ENCODE measurements around the gene LTBP2. TPM values are rescaled to one million over a fixed set of nuclear protein-coding genes. Genes with fewer than 3 reads are reported as not detected.

Gene LTBP2
- total RNA-seq, 1 experiment from 2014 or later: 5.2 TPM

DNA sequence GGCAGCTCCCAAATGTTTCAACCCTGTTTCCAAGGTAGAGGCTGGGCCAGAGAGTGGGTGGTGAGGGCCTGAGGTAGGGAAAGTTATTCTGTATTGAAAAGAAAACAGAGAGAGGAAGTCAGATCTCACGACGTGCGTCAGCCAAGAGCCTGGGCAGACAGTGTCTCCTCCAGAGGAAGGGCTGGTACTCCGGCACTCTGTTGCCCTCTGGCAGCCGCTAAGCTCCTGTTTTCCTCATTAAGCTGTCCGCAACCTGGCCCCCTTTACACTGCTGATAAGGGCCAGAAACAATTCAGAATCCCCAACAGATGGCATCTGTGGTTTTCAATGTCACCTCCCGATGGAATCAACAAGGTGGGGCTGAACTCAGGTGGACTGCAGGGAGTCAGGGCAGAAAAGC is 26.0 kb upstream of the LTBP2 start:
- DNase-seq (ENCODE audit: low read depth): no peak

DNA sequence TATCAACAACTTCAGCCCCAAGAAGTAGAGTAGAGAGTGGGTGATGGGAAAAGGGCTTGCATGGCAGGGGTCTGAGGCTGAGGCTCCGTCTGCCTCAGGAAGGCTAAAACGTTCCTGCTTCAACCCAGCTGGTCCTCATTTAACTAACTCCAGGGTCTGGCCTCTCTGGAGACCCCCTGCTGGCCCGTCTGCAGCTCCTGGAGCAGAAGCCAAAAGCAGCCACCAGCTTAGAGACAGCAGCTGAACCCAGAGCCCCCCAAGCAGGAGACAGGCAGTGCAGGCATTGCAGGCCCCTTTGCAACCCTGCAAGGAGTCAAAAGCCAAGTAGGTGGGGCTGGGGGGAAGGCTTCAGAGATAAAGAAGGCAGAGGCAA is 25.1 kb upstream of the LTBP2 start:
- no peak for DNase-seq (ENCODE audit: low read depth)

DNA sequence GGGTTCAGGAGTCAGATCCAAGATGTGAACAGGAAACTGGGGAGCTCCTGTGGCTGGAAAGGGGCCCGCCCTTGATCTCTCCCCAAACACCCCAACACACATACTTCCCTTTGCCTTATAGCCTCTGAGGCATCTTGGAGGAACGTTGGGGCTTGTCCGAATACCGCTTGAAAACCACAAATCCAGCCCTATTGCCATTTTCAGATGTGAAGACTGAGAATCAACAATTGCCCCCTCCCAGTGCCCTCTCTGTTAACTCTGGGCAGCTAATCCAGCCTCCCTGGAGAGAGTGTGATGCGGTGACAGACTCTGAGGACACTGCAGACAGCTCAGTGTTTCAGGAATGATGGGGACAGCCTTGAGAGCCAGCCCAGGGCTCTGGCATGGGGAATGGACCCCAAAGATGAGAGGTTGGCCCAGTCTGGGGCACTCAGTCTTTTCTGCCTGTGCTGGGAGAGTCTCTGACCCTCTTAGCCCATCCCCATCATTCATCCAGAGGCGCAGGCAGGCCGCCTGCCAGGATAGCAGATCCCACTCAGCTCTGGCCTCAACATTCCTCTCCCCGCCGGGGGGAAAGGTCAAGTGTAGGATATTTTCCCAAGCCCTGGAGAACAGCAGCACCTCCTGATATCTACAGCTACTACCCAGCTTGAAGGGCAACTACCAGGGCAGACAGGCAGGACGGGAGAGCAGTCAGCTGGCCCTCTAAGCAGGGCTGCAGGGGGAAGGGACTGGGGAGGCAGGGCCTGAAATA is 24.6 kb upstream of the LTBP2 start:
- peak; percentile 32 for DNase-seq (ENCODE audit: low read depth)

DNA sequence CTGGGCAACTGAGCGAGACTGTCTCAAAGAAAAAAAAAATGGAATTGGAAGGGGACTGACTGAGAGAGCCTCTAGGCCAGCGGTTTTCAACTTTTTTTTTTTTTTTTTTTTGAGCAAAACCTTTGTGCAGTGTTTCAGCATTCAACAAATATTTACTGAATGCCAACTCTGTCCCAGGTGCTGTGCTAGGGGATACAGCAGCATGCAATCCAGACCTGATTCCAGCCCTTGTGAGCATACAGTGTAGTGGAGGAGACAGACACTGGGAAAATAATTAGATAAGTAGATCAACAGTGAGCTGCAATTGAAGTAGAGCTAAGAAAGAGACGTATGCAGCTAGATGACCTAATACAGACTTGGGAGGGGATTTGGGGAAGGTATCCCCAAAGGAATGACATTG is 23.8 kb upstream of the LTBP2 start:
- no peak for DNase-seq (ENCODE audit: low read depth)

DNA sequence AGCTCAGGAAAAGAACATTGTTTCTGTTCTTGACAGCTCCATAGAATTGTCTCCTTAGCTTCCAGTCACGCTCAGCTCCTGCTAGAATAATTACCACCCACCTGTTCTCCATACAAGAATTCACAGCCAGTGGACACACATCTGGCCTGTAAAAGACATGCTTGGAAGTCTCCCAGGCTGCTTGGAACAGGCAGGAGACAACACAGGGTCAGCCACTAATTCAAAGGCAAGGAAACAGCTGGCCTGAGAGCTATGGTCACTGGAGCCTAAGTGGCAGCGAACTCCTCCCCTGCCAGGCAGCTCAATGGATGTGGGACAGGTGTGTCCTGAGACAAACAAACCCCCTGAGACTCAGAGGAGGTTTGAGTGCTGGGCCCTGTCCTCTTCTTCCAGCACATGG is 22.9 kb upstream of the LTBP2 start:
- no peak for DNase-seq (ENCODE audit: low read depth)

DNA sequence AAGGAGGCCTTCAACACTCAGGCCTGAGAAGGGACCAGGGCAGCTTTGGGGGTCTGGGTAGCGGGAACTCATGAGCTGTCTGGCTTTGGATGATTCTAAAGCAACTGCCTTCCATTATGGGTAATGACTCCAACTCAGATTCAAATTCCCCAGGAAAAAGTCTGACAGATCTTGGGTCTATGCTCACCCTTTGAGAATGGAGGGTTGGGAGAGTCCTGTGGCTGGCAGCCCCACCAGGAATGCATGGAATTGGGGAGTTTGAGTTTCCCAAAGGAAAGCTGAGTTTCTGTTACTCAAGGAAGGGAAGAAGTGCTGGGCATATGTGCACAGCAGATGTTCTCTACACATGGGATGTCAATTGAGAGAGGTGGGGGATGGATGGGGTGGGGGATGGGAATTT is 22.4 kb upstream of the LTBP2 start:
- DNase-seq (ENCODE audit: low read depth): no peak

DNA sequence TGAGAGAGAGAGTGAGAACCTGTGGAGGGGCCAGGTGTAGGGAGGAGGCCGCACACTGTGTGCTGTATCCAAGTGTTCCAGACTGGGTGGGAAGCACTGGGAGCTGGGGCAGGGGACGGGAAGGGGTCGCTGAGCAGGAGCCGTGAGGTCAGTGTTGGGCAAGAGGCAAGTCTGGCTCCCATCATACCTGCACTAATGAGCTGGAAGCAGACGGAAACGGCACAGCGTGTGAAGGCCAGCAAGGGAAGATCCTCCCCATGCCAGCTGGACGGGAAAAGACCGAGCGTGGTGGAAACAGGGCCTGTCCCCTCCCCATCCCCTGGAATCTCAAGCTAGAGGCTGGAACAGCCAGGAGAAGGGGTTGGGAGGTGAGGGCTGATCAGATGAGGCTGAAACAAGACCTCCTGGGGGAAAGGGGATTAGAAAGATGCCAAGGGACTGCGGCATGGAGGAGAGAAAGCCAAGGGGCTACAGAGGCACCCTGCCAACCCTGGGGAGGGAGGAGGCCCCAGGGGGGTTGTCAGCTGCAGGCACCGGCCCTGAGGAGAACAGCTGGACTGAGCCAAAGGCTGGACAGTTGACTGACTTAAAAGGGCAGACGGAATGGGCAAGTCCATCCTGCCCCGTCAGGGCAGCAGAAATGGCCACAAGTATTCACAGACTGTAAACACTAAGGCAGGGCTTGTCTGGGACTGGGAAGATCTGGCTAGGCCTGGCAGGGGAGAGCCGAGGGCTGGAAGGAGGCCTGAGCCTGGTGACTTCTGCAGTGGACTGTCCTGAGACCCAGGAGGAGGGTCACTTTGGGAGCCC is 19.0 kb upstream of the LTBP2 start:
- DNase-seq (ENCODE audit: low read depth): no peak

DNA sequence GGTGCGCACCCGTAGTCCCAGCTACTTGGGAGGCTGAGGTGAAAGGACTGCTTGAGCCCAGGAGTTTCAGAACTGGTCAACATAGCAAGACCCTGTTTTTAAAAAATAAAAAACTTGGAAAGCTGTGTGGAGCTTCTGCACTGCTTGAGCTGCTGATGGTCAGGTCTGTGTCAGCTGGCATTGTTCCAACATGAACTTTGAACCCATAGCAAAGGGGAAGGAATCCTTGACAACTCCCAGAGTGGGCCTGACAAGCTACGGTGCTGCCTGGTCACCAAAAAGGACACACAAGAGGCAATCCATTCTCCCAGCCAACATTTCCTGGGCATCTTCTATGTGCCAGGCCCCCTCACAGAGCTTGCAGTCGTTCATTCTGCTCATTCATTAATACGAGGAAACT is 16.4 kb upstream of the LTBP2 start:
- no peak for DNase-seq (ENCODE audit: low read depth)

DNA sequence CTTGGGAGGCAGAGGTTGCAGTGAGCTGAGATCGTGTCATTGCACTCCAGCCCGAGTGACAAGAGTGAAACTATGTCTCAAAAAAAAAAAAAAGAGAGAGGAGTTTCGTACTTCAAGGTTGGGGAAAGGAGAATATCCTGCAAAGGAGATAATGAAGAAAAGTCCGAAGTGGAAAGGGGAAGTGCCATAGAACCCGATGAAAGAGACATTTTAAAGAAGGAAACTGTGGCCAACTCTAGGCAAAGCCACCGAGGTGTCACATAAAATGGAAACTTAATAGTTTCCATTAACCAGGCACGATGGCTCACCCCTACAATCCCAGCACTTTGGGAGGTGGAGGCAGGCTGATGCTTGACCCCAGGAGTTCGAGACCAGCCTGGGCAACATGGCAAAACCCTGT is 15.0 kb upstream of the LTBP2 start:
- DNase-seq (ENCODE audit: low read depth): no peak

DNA sequence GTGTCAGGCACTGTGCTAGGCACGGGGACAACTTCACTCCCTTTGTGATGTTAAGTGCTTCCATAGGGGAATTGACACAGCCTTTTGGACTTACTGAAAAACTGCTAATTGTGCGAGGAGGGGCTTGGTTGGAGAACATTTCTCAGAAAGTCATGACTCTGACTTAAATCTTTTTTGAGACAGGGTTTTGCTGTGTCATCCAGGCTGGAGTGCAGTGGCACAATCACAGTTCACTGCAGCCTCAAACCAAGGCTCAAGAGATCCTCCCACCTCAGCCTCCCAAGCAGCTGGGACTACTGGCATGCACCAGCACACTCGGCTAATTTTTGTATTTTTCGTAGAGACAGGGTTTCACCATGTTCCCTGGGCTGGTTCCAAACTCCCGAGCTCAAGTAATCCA is 10.2 kb upstream of the LTBP2 start:
- DNase-seq (ENCODE audit: low read depth): no peak

DNA sequence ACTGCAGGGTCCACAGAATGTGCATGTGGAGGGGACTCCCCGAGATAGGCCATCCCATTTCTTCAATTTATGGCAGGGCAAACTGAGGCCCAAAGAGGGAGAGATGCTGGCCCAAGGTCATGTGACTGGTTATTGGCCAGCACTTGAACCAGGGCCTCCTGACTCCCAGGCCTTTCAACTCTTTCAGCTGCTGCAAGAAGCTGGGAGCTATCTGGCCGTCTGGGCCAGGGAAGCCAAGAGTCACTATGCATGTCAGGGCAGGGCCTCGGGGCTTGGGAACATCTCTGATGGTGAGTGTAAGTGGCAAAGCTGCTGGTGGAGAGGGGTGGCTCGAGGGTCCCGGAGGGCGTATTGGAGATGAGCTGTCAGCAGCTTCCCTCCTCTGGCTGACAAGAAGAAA is 9.5 kb upstream of the LTBP2 start:
- no peak for DNase-seq (ENCODE audit: low read depth)

DNA sequence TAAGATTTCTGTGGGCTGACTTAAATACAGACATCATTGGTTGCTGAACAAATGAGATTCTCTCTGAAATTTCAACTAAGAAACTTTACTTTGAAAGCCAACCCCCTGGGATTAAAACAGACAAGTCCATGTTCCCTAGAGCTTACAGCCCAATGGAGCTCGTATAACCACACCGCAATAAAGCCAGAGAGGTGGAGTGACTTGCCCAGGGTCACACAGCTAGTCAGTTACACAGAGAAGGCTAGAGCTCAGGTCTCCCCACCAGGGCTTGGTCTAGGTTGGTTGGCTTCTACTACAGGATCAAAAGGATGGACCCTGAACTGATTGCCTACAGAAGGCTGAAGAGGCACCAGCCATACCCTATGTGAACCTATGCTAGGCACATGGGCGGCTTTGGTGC is 8.9 kb upstream of the LTBP2 start:
- no peak for DNase-seq (ENCODE audit: low read depth)

DNA sequence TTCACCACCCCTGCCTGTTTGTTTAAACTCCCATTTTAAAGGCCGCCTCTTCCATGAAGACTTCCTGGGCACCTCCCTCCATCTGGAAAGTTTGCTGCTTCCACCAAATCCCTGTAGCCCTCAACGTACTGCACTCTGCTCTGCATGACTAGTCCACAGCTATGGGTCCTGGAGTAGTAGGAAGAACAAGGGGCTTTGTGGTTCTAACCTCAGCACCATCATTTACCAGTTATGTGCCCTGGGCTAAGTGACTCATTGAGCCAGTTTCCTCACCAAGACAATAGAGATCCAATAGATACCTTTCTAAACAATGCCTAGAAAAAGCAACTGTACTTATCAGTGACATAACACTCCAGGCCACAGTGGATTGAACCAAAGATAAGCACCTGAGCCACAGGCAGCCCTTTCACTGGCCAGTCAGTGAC is 8.5 kb upstream of the LTBP2 start:
- peak; percentile 100 for DNase-seq (ENCODE audit: low read depth)

DNA sequence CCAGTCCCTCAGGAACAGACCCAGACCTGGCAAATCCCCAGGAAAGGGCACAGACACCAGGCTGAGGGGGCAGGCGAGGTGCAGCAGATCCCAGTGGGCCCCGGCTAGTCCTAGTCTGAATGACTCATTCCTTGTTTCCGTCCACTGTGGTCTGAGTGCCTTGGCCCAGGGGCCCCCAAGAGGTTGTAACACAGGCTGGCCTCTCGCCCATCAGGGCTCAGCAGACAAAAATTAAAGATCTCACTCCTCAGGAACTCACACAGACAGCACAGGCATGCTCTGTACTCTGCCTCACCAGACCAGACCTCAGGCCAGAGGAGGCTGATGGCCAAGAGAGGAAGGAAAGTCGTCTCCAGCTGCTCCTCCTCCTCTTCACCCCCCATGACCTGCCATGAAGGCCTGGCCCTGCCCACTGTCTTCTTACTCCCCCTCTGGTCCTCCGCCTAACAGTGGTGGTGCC is 7.7 kb upstream of the LTBP2 start:
- DNase-seq (ENCODE audit: low read depth): peak; percentile 99

DNA sequence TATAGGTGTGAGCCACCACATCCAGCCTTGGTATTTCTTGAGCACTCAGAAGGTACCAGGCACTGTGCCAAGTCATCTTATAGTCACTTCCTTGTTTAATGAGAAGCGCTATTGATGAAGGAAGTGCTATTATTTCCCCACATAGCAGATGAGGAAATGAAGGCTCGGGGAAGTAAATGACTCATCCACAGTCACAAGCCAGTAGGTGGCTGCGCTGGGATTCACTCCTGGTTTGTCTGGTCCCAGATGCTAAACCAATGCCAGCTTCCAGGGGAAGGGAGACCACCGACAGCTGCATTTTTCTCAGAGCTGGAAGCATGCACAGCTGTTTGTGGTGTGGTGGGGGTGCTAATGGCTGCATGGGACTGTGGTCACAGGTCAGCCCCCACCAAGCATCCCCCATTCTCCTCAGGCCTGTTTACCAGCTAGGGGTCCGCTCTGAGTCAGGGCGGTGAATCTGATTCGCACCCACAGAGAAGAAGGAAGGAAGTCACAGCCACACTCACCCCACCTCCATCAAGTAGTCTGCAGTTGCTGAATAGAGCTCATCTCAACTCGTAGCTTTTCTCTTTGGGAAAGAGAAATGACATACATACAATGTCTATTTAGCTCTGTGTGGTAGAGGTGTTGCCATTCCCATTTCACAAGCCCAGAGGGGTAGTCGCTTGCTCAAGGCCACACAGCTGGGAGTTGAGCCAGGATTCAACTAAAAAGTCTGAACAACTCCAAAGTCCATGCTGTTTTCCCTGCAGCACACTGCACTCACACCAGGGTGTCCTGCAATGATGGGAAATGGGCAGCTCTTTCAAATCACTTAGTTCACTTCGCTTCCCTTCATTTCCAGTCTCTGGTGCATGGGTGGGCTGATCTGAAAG is 6.3 kb upstream of the LTBP2 start:
- peak; percentile 66 for DNase-seq (ENCODE audit: low read depth)

DNA sequence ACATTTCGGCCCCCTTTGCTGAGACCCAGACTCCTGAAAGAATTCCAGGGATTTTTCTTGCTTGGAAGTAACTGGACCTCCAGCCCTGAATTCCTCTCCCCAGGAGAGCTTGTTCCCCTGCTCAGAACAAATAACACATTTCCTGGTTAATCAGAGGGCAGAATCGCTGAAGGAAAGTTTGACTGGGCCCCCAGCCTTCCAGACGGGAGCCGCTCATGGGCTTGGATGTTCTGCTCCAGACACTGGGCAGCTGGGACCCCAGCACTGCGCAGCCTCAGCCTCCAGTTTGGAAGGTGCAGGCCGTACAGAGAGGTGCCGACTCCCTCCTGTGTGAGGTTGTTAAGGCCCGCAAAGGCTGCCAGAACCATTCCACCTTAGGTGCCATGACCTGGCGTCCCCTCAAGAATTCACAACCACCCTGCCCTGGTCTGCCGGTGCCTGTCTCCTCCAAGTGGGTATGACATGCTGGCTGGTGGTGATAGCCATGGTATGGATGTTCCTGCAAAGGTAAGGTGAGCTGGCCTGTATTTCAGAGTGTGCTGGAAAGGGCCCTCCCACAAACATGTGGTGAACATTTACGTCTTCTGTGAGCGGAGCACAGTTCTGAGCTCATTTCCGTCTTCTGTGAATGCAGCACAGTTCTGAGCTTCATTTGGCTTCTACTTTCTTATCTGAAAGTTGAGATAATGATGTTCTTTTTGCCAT is 5.1 kb upstream of the LTBP2 start:
- peak; percentile 30 for DNase-seq (ENCODE audit: low read depth)

DNA sequence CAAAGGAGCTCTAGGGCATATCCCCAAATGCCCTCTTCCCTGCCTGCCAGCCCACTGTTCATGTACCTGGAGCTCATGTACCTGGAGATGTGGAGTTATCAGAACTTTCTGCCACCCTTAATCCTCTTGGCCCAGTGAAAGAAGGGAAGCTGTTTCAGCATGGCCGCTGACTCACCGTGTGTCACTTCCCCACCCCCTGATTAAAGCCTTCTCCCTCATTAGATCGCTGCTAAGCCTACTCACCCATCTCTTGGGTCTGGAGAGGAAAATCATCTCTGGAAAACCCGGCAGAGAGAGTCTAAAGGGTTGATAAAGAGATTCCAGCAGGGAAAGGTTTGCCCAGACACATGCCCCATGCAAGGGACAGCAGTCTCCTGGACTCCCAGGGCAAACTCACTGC is 4.5 kb upstream of the LTBP2 start:
- DNase-seq (ENCODE audit: low read depth): peak; percentile 90

DNA sequence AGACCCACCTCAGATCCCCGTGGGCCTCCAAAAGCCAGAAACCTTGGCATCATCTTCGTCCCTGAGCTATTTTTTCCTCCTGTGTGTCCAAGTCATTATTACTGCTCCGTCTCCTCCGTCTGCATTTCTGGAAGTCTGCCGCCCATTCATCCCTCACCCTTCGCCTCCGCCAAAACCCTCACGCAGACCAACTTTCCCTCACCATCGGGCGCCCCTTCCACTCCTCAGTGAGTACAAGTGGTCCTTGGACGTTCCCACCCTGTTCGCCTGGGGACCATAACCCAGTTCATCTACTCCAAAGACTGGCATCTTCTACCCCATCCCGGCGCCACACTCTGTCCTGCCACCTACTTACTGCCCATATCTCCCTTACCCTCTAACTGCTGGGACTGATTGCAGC is 3.7 kb upstream of the LTBP2 start:
- DNase-seq (ENCODE audit: low read depth): no peak

DNA sequence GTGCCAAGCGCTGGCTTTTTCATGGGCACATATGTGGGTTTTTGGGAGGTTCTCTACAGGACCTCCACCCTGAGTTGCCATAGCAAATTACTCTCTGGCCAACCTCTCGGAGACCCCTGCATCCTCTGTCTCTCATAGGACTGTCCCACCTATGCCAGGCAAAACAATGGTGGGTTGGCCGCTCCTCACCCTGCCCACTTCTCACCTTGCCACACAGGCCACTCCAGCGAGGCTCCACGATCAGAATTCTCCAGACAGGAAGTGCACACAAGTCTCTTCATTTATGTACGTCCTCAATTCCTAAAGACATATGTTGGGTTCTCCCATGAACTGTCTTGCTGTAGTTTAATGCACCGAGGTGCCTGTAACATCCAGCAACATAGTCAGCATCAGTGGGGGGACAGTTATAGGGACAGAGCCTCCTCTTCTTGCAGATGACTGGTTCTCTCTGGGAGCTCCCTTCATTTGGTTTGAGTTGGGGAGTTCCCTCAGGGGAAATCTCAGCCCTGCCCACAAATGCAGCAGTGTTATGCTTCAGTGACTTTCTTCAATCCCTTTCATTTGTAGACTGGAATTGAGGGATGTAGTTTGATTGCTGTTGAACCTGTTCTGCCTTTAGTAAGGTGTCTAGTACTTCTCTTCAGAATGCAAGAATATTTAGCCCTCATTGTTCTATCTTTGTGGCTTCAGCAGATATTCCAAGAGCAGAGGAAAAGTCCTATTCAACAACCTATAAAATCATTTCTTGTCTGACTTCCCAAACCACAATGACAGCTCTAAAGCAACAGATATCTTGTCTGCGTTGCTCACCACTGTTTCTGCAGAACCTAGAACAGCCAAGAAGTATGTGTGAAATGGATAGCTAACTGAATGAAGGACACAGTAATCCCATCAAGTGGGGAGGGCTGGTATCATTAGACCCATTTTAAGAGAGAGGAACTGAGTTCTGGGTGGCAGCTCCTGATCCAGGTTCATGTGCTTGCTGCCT is 2.8 kb upstream of the LTBP2 start:
- DNase-seq (ENCODE audit: low read depth): peak; percentile 62

DNA sequence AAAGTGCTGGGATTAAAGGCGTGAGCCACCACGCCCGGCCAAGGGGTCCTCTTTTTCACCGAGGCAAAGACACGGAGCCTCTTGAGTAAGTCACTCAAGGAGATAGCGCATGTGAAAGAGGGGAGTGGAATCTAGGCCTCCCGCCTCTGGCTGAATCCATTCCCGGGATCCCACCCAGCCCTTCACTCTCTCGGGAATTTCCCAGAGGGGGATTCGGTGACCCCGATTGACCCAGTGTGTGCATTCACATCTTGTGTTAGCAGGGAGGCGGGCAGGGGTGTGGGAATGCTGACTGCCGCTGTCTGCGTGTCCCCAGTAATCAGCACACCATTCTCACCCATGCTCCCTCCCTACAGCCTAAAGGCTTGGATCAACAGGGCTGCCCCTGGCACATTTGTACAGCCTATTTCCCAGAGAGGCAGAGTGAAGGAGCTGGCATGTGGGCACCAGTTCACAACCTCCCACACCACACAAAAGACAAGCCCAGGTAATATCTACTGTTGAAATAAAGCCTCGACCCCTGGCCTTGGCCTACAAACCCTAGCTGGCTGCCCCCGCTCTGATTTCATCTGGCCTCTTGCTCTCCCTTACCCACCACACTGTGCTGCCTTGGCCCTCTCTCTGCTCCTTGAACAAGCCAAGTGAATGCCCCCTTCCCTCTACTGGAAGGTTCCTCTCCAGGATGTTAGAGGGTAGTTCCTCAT is 1.3 kb upstream of the LTBP2 start:
- no peak for DNase-seq (ENCODE audit: low read depth)
